RWPE2 (cell line): ENCODE results near the gene FOXF1.

ENCODE experiments used
- ATAC-seq: fragments of 200-7000 bp; cut with Tn5 transposase; 3 replicates; pipeline ENCODE4 v1.9.1; 2021; ENCODE audit warnings: low read depth
- DNase-seq: peaks from one replicate; pipeline ENCODE4 v3.0.0-alpha.2; 2020; ENCODE audit warnings: low spot score
- H3K27ac ChIP-seq: fragments of 450-650 bp; 2 replicates; pipeline ENCODE4 v1.5.1; 2017; ENCODE audit warnings: mild to moderate bottlenecking; ENCODE audit not compliant: poor library complexity, severe bottlenecking
- H3K27me3 ChIP-seq: fragments of 250-450 bp; sonication (Bioruptor Pico); 2 replicates; pipeline ENCODE4 v1.5.1; 2021; ENCODE audit warnings: mild to moderate bottlenecking, moderate library complexity; ENCODE audit not compliant: insufficient read depth, poor library complexity, severe bottlenecking
- H3K36me3 ChIP-seq: fragments of 250-450 bp; sonication (Bioruptor Pico); 2 replicates; pipeline ENCODE4 v1.5.1; 2020; ENCODE audit warnings: low read depth, mild to moderate bottlenecking, moderate library complexity
- H3K4me1 ChIP-seq: fragments of 250-450 bp; sonication (Bioruptor Pico); 2 replicates; pipeline ENCODE4 v1.5.1; 2021; ENCODE audit warnings: mild to moderate bottlenecking, moderate library complexity; ENCODE audit not compliant: insufficient read depth, poor library complexity, severe bottlenecking
- H3K4me3 ChIP-seq: fragments of 250-450 bp; sonication (Bioruptor Pico); 2 replicates; pipeline ENCODE4 v1.5.1; 2021; ENCODE audit warnings: mild to moderate bottlenecking, moderate library complexity; ENCODE audit not compliant: severe bottlenecking
- H3K9me3 ChIP-seq: fragments of 250-450 bp; sonication (Bioruptor Pico); 2 replicates; pipeline ENCODE4 v1.5.1; 2021; ENCODE audit warnings: mild to moderate bottlenecking, moderate library complexity; ENCODE audit not compliant: severe bottlenecking
- TF ChIP-seq, protein P1 (sequence below): fragments of 450-650 bp; IDR thresholded peaks from one replicate; pipeline ENCODE4 v1.5.1; 2017; ENCODE audit warnings: mild to moderate bottlenecking, moderate library complexity; ENCODE audit not compliant: poor library complexity, severe bottlenecking

Gene FOXF1

DNA sequence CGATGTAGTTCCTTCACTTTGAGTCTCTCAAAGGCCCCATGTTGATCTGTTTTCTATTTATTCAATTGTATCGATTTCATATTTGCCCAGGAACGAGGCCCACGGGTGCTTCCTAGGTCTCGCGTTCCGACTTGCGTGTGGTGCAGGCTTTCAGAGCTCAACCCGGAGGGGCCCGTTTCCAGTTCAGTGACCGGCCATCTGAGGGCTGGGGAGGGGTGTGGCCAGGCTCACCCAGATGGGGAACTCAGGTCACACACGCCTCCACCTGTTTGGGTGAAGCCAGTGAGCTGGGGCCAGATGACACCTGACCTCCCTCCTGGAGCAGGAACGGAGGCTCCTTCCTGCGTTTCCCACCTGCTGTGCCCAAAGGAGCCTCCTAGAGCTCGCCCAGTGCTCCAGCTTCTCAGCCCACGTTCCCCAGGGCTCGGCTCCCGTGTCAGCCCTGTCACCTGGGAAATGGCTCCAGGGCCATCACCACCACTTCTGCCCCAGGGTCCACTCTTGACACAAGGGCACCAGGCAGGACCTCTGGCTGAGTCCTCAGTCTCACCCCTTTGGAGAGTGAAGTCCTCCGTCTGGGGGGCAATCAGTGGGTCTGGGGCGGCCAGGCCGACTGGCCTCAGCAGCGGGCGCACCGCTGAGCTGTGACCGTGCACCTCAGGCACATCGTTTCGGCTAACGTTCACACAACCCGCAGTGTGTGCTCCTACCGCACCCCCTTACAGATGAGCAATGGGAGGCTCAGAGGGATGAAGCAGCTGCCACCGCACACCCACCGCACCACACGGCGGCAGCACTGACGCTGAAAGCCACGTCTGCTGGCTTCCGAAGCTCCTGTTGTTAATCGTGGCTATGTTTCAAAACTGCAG, 18.0 kb downstream of the FOXF1 start:
- TF ChIP-seq, protein P1, sequence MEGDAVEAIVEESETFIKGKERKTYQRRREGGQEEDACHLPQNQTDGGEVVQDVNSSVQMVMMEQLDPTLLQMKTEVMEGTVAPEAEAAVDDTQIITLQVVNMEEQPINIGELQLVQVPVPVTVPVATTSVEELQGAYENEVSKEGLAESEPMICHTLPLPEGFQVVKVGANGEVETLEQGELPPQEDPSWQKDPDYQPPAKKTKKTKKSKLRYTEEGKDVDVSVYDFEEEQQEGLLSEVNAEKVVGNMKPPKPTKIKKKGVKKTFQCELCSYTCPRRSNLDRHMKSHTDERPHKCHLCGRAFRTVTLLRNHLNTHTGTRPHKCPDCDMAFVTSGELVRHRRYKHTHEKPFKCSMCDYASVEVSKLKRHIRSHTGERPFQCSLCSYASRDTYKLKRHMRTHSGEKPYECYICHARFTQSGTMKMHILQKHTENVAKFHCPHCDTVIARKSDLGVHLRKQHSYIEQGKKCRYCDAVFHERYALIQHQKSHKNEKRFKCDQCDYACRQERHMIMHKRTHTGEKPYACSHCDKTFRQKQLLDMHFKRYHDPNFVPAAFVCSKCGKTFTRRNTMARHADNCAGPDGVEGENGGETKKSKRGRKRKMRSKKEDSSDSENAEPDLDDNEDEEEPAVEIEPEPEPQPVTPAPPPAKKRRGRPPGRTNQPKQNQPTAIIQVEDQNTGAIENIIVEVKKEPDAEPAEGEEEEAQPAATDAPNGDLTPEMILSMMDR: no peak
- ATAC-seq: no peak

DNA sequence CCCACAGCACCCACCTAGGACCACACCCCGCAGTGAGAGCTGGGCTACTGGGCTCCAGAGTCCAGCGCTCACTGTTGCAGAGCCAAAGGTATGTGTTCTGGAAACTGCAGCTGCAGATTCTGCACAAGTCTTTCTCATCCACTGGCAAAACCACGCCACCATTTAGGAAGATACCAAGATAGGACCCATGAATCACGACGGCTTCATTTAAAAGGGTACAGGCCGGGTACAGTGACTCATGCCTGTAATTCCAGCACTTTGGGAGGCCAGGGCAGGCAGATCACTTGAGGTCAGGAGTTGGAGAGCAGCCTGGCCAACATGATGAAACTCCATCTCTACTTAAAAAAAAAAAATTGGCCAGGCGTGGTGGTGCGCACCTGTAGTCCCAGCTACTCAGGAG, 18.8 kb downstream of the FOXF1 start:
- DNase-seq (no peak), ATAC-seq (no peak)
- Histone ChIP-seq H3K27ac (no peak overlapping the region), H3K36me3 (no peaks in the 10 kb centered on the region; the same call in 1 of the 2 replicates), H3K9me3 (no peaks in the 10 kb centered on the region), H3K27me3 (peaks cover 12% of the 10 kb centered on the region), H3K4me3 (no peak overlapping the region), H3K4me1 (no peaks in the 10 kb centered on the region)
- TF ChIP-seq, protein P1: no peak

More for the DNA sequence above, 18.0 kb downstream of the FOXF1 start:
- Histone ChIP-seq H3K4me3 (no peak overlapping the region), H3K27me3 (peaks cover 21% of the 10 kb centered on the region), H3K27ac (no peak overlapping the region), H3K4me1 (no peaks in the 10 kb centered on the region), H3K36me3 (no peaks in the 10 kb centered on the region), H3K9me3 (no peaks in the 10 kb centered on the region)
- no peak for DNase-seq

DNA sequence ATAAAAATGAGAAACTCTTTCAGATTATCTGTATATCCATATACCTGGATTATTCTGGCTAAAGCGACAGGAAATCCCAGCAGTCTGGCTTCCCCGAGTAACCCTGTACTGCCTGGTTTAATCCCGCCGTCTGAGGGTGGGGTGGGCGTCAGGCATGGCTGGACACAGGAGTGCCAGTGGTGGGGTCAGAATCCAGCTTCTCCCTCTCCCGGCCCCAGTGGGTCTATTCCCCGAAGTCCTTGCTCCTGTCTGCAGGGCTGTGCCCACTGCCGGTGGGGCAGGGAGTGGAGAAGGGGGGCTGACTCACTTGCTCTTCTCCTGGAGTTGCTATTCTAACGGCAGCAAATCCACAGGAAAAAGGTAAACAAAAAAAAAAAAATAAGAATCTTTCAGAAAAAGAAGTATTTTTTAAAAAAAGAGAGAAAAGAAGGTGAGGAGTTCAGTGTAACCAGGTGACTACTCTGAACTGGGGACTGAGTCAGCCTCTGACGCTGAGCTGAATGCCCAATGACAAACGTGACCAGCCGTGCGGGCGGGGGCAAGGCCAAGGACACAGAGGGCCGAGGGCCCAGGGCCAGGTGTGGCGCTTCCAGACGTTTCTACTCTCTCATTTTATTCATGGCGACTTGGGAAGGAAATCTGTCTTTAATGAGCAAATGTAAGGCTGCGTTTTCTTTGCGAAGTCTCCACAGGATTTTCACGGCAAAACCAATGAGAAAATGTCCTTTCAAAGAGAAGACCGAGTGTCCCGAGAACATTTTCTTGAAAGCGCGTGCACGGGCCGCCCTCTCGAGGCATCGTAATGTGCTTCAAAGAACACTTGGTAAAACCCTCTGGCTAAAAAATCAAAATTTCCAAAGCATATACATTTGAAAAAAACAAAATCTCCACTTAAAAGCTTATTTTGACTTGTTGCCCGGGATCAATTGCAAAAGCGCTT, 20.2 kb downstream of the FOXF1 start:
- no peak for DNase-seq

DNA sequence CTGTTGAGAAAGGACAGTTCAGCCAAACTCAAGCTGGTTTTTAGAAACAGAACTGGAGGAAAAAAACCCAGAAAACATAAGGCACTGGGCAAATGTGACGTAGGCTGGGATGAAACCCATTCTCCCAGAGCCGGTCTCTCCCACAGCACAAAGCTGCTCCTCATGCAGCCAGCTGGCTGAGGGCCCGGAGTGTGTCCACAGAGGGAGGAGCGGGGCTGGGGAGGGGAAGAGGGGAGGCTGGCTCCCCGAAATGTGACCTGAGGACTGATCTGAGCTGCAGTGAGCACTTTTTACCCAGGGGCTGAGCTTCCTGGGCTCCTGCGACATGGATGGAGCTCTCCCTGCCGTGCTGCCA, 20.8 kb downstream of the FOXF1 start:
- DNase-seq: no peak
- Histone ChIP-seq H3K27ac (no peak overlapping the region), H3K9me3 (no peaks in the 10 kb centered on the region), H3K36me3 (no peaks in the 10 kb centered on the region; the same call in 1 of the 2 replicates), H3K27me3 (no peaks in the 10 kb centered on the region), H3K4me1 (no peaks in the 10 kb centered on the region), H3K4me3 (no peak overlapping the region)
- TF ChIP-seq, protein P1: no peak
- no peak for ATAC-seq

More for the DNA sequence above, 20.2 kb downstream of the FOXF1 start:
- no peaks in the 10 kb centered on the region; the same call in 1 of the 2 replicates for H3K36me3 ChIP-seq
- no peaks in the 10 kb centered on the region for H3K4me1 ChIP-seq
- H3K27ac ChIP-seq: no peak overlapping the region
- H3K9me3 ChIP-seq: no peaks in the 10 kb centered on the region
- H3K4me3 ChIP-seq: no peak overlapping the region
- TF ChIP-seq, protein P1: no peak
- no peak for ATAC-seq
- H3K27me3 ChIP-seq: no peaks in the 10 kb centered on the region
